HG03571 (cell line): ENCODE data around the gene IBSP.

Experiments
- ATAC-seq: cut with Tn5 transposase; IDR thresholded peaks from one replicate; pipeline ENCODE4 v1.9.1; 2021; ENCODE audit not compliant: unreplicated experiment

IBSP gene, protein sequence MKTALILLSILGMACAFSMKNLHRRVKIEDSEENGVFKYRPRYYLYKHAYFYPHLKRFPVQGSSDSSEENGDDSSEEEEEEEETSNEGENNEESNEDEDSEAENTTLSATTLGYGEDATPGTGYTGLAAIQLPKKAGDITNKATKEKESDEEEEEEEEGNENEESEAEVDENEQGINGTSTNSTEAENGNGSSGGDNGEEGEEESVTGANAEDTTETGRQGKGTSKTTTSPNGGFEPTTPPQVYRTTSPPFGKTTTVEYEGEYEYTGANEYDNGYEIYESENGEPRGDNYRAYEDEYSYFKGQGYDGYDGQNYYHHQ

DNA sequence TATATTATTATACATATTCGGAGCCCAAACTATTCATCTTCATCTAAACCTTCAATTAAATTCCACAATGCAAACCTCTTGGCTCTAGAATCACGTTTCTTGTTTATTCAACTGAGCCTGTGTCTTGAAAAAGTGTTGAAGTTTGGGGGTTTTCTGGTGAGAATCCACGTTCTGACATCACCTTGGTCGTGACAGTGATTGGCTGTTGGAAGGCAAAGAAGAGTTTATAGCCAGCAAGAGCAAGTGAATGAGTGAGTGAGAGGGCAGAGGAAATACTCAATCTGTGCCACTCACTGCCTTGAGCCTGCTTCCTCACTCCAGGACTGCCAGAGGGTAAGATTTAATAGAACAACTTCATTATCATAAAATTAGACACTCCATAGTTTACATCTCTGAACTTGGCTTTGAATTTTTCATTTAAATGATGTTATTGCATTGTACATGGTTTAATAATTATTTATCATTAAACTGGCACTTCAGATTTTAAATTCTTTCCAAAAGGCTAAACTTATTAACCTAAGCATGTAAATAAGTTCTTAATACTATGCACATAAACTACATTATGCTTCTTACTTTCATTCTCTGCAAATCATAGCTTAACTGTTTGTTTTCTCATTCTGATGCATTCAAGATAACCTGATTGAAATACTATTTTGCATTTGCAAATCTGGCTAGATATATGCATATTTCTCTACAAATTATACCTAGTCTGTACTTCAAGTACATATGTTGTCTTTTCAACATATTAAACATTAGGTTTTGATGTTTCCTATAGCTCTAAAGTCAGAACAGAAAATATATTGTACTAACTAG lies at the start of gene IBSP:
IBSP (plus strand) TSS at position 254 of the 813 bp plus-strand sequence. CDS start 2,808 bp downstream, outside the sequence.
- ATAC-seq: no peak

DNA sequence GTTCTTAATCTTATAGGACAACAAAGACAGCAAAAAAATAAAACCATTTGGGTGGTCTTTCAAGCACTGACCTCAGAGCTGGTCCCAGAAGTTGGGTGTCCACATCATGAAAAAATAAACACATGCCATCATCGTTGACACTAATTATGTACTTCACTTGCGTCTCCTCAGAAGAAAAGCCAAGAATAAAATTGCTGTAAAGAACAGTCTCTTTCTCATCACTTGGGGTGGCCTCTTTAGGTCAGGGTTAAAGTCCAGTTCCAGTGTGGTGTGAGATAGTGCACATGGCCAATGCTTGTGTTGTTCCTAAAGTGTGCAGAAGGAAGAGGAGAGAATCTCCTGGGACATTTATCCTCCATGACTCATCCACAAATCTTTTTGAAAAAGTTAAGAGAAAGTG lies 49.5 kb upstream of the IBSP start:
- ATAC-seq: no peak

DNA sequence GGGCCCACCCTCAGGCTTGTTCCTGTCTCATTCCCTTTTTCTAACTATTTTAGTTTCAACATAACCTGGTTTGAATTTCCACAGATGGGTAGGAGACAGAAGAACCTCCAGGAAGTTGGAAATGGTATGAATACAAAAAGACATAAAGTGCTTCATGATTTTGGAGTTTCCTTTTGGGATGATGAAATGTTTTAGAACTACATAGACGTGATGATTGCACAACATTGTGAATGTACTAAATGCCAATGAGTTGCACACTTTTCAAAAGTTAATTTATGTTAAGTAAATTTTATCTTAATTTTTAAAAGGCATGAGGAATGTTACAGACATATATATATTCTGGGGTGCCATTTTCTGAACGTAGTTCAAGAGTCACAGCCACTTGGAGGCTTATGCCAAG lies 41.1 kb upstream of the IBSP start:
- ATAC-seq: no peak

DNA sequence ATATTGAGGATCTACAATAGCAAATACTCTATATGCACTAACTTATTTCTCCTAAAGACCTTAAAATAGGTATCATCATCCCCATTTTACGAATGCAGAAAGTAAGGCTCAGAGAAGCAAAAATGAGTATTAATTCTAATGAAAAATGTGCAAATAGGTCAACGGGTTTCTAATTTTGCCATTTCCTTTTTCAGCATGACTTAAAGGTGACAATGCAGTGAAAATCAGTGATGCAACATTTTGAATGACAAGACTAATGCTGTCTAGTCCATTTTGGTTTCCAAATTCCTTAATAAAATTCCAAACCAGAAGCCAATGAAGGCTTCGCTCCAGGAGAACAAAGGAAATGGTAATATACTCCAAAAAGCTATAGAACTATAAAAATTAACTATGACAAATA lies 37.0 kb upstream of the IBSP start:
- ATAC-seq: no peak

DNA sequence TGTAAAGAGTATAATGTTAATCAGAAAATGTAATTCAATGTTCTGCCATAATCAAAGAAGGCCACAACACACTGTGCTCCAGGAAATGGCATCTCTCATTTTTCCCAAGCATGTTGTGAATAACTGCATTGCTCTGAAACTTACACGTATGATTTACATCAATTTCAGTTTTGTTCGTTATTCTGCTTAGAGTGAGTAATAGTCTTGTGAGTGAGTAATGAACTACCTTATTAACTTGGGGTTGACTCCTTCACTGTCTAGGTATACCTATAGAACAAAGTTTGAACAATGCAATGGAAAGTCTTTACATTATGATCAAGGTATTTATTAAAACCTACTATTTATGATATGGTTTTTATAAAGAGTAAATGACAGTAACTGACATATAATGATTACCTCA lies 17.8 kb upstream of the IBSP start:
- ATAC-seq: no peak

DNA sequence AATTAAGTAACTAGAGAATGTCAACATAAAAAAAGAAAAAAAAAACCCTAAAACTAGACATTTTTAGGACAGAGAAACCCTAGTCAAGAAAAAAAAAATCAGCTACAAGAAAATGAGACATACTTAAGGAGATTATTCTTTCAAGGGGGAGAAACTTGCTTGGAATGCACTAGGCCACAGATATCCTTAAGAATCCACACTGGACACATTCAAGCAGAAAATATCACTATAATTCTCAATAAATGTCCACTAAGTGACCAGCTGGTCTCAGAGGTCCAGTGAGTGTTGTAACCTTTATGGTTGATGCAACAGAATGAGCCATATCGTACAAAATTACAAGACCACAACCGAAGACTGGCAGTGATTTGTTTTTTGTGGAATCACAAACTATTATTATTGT lies 15.6 kb upstream of the IBSP start:
- no peak for ATAC-seq

DNA sequence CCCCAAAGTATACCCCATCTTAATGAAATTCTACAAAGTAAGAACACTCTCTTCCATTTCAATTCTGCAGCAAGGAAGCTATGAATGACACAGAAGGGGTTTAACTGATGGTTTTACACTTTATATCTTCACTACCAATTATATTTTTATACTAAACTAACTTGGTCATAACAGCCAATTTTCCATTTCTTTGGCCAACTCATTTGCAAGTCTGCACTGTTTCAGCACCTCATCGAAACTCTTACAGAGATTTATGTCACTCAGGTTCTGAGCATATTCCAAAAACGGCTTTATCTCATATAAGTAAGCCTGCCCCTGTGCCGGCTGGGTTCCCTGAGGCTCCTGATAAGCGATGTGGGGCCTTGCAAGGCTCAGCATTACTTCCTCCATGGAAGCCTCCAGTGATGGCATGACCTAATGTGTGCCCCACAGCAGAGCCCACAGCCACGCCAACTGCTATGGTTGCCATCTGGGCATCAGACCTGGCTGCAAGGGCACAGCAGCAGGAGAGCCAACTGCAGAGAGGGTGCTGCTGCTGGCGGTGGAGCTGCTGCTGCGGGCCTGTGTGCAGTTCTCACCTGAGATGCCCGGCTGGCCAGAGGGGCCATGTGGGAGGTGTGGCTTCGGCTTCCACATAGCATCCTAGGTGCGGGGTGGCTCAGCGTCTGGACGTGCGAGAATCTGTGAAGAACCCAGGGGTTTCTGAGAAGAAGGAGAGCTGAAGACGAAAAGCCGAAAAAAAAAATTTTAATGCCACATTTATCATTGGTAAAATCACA lies 13.4 kb upstream of the IBSP start:
- ATAC-seq: no peak

DNA sequence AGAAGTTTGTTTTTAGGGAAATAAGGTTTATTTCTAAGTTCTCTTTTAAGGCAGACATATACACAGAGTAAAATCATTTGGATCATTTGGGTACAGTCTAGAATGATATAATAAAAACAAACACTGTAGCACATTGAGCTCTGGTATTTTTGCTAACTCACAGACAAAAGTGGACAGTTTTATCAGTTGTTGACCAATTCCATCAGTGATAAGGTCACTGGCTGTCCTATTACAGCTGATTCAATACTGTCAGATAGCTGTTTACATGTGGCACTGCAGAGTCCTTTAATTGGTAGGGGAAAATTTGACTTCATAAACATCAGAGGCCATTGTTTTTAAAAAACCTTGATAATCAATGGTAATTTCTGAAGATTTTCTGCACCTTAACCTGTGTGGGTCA lies 3.5 kb downstream of the IBSP start:
- ATAC-seq: no peak

DNA sequence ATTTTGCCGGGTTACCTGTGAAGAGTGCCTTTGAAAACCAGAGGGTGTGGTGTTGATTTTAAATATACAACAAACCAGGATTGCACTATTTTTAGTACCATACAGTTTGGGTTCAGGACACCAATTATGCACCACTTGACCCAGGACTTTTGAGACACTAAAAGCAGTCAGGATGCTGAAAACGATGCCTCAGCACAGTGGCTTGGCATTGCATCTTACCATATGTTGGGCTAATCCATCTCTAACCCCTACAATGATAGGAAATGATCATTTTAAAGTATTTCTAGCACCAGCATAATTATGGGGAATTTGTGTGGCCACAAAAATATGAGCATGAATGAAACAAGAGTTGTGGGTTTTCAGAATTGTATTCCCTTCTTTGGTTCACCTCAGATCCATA lies 4.1 kb downstream of the IBSP start:
- no peak for ATAC-seq

DNA sequence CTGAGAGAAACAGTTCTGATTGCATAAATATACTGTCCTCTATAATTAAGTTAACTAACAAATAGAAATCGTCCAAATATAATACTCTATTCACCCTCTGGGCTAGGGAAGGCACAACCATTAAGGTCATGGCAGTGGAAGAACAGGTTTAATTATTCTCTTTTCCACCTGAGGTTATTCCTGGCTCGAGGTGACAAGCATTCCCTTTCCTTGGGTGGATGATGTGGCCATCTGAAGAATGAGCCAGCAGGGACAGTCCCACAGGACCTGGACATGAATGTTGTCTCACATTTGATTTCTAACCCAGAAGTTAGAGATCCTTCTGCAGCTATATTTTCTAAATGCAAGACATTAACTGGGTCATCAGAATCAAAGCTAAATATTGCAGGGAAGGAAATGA lies 5.5 kb downstream of the IBSP start:
- ATAC-seq: no peak

DNA sequence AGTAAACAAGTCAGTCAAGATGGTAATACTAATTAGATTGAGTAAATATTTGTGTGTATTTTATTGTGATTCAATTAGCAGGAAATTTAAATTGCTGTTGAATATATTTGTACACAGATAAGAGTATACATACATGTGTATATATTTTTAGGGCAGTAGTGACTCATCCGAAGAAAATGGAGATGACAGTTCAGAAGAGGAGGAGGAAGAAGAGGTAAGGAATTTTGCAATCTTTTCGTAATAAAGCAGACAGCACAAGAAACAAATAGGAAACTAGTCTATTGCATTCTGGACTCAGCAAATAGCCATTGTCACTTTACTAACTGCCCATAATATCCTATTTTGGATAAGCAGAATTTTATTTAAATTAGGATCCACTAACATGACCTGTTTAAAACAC lies 6.6 kb downstream of the IBSP start:
- no peak for ATAC-seq

DNA sequence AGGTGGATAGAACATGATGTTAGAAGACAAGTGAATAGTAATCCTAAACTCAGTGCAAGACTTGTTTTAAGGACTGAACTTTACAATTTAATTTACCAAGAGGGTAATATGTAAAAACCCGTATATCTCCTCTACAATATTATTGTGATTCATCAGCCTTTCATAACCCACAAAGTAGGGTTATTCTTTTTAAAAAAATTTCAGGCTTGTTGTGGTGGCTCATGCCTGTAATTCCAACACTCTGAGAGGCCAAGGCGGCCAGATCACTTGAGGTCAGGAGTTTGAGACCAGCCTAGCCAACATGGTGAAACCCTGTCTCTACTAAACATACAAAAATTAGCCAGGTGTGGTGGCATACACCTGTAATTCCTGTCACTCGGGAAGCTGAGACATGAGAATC lies 7.2 kb downstream of the IBSP start:
- no peak for ATAC-seq

DNA sequence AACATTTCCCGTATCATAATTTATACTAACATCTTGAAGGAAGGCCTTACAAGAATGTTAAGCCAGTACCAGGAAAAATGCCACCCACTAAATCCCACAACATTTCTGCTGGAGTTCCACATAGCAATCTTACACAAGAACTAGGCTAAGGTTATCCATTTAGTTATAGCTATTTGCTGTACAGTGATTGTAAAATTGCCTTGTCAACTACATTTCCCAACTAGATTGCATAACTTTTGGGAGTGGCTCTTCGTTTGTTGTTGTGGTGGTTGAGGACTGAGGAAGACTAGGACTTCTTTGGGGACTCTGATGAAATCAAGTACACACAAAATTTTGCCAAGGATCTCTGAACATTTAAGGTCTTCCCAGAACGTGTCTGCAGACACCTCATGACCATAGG lies 8.0 kb downstream of the IBSP start:
- ATAC-seq: no peak

DNA sequence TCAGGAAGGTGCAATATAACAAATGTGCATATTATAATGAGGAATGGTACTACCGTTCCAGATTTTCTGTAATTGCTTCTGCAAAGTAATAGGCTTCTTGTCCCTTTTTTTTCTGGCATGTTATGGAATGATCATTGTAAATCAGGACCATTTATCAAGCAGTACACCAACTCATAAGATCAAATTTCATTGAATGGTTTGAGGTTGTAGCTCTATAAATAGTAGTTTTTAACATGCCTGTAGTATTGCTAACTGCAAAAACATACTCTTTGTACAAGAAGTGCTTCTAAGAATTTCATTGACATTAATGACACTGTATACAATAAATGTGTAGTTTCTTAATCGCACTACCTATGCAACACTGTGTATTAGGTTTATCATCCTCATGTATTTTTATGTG lies 12.6 kb downstream of the IBSP start:
- ATAC-seq: no peak

DNA sequence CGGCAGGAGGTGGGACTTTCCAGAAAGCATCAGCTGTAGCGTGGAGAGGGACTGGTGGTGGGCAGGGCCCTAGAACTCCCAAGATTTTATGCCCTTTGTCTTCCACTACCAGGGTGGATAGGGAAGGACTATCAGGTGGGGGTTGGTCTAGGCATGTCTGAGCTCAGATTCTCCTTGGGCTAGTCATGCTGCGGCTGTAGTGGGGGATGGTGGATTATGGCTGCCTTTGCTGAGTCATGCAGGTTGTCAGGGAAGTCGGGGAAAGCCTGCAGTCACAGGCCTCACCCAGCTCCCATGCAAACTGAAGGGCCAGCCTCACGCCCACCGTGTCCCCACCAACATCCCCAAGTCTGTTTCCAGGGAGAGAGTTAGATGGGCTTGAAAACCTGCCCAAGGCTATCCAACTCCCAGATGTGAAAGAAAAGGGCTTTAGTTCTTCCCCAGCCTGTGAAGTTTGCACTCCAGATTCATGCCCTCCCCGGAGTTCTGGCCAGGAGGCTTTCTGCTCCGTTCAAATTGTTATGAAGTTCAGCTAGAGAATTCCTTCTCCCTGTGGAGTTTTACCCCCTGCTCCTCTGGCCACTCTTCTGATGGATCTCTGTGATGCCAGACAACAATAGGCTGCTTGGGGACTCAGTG lies 20.0 kb downstream of the IBSP start:
- ATAC-seq: no peak

DNA sequence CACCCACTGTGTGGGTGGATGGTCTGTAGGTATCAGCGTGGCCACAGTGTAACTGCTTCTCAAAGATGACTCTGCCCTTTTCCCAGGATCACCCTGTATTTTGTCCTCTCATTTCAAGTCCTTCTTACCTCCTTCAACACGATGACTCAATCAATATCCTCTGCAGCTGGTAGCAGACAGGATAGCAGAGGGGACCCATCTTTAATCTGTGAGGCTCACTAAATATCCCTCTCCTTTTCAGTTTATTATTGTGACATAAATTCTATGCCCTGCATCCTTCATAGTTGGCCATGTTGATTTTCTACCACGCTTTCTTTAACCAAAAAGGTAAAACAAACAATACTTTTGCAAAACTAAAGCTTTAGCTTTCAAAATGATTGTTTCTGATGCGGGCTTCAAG lies 23.8 kb downstream of the IBSP start:
- ATAC-seq: no peak

DNA sequence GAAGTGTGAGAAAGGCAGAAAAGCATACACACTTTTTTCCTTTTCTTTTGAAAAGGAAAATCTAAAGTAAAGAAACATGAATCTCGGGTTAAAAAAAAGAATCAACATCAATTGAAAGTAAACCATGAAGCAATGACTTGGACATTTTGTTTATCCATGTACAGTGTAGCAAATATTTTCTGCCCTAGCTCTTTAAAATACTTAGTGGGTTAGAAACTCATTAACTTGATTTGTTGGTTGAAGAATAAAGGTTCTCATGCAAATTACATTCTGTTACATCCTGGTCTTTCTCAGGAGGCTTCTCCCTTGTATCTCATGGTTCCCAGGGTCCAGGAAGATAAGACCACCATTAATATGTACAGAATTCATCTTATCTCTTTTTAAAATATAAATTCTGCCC lies 24.4 kb downstream of the IBSP start:
- no peak for ATAC-seq

DNA sequence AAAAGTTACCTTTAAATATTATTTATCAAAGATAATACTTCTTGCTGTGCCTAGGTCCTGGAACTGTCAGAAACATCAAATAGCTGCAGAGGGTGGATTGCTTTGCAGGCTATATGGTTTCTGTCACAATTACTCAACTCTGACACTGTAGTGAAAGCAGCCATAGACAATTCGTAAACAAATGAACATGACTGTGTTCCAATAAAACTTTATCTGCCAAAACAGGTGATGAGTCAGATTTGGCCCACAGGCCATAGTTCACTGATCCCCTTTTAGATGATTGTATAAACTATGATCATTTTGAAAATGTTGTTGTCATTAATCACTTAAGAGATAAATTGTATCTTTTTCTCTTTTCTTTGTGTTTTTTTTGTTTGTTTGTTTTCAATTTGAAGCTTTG lies 25.0 kb downstream of the IBSP start:
- no peak for ATAC-seq

DNA sequence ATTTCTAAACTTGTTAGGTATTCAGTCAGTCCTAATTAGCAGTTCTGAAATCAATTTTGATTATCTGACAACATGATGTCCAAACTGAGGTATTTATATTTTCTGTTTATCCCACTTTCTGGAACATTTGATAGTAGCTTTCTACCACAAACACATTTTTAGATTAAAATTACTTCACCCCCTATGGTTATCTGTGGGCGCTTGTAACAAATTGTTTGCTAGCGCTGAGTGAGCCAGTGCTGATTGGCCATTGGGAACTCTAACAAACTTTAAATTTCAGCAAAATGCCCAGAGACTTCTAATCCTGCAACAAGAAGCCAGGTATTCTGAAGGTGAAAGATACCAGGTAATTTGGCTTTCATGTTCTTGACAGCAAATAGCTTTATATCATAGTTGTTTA lies 33.3 kb downstream of the IBSP start, which contains the start of gene MEPE:
MEPE (plus strand) TSS at position 301 of the 400 bp plus-strand sequence. CDS start 1,746 bp downstream, outside the sequence.
- no peak for ATAC-seq

DNA sequence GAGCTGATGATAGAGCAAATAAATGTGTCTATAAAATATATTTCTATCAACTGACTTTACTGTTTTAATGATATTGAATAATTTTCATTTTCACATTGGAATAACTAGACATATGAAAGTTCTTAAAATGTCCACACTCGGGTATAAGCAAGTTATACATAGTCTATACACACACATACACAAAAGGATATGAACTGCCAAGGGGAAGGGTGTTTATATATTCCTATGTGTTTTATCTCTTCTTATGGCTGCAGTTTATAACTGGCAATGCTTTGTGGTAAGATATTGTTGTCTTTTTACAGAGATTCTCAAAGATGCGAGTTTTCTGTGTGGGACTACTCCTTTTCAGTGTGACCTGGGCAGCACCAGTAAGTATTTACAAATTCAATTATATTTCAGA lies 35.0 kb downstream of the IBSP start:
- no peak for ATAC-seq

DNA sequence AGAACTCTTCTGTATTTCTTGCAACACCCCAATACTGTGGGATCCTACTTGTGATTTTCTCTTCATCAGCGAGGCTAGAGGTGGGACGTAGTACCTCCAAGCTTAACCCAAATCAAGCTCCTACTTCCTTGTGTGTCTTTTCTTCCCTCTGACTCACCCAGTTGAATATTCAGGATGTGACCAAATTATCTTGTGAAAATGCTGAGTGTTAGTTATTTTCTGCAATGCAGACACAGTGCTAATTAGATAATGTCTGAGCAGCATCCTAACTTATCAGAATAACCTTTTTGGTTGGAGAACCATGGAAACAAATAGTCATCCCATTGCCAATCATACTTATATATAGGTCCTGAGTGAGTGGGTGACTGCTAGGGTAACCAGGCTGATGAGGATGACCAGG lies 35.8 kb downstream of the IBSP start:
- no peak for ATAC-seq
